HG02943 (cell line): ENCODE measurements around the gene ADH1C.
"Not testable (repeated sequence)": the region's sequence is repeated elsewhere in the genome, so short reads cannot be mapped to it uniquely, and the experiment has no call there.

Source experiments
- ATAC-seq: cut with Tn5 transposase; IDR thresholded peaks from one replicate; pipeline ENCODE4 v1.9.1; 2021; ENCODE audit warnings: mild to moderate bottlenecking, low read depth, moderate library complexity; ENCODE audit not compliant: unreplicated experiment

ADH1C gene

GRCh38 chr4:99359480-99360204 lies 7.1 kb upstream of the ADH1C start:
- no peak for ATAC-seq

GRCh38 chr4:99357948-99358347 lies 5.4 kb upstream of the ADH1C start:
- ATAC-seq = no peak

- ATAC-seq = peak; percentile 96
Observed at GRCh38 chr4:99356992-99357391, 4.4 kb upstream of the ADH1C start.

- not testable (repeated sequence) for ATAC-seq
Observed at GRCh38 chr4:99356149-99356548, 3.6 kb upstream of the ADH1C start.

DNA sequence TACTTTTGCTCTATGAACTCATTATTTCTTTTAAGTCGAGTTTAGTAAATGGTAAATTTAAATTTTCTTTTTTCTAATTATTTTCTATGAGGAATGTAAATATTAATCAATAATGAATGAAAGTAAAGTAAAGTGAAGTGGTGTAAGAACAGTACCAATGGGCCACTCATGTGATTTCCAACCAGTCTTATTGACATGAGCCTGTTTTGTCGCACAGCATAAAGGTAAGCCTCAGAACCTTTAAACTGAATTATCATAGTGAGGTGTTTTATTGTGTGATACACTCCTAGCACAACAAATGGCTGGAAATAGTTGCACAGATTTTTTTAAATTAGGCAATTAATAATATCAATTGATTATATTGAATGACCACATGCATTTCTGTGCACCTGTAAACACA lies 1.1 kb downstream of the ADH1C start:
- ATAC-seq = no peak

GRCh38 chr4:99349338-99349737 lies 3.2 kb downstream of the ADH1C start:
- no peak for ATAC-seq

DNA sequence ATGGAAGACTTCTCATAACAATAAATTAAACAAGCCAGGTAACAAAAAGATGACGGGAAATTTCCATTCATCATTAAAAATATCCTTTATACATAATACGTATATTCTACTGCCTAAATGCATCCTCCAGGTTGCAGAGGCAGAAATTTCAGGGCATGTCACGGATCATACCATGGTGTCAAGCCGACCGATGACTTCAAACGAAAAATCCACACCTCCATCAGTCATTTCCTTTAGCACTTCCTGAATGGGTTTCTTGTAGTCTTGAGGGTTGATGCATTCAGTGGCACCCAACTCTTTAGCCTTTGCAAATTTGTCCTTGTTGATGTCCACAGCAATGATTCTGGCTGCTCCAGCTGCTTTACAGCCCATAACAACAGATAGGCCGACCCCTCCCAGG lies 9.9 kb downstream of the ADH1C start:
- ATAC-seq = not testable (repeated sequence)

DNA sequence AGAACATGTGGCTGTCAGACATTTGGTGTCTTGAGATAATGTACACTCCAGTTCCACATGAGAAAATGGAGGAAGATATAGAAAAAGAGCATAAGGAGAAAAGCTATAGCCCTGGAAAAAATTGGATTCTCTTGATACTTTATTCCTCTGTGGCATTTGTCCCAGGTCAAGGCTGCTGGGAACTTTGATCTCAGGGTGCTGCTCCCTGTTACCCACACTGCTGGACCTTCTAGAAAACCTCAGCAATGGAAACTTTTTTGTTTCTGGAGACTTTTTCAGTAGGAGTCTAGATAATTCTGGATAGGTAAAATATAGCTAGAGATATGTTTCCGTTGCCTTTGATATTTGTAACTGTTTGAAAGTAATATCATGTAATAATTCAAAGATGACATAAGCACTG lies 11.1 kb downstream of the ADH1C start:
- no peak for ATAC-seq

DNA sequence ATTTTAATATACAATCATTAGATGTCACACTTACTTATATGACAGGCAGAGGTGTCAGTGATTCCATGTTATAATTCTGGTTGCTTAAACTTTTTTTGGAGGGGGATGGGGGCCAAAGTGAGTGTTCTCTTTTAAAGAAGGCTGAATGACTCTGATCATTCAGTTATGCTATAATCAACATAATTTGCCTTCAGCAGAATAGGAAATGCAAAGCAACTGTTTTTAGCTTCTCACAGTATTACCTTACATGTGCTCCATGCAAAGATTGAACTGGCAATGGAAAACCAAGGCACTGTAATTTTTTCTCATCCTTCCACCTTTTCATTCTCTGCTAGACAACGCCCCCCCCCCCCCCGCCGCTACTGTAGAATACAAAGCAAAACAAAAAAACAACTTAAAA lies 13.4 kb downstream of the ADH1C start:
- ATAC-seq = no peak

GRCh38 chr4:99336553-99336952 lies 16.0 kb downstream of the ADH1C start:
- no peak for ATAC-seq

DNA sequence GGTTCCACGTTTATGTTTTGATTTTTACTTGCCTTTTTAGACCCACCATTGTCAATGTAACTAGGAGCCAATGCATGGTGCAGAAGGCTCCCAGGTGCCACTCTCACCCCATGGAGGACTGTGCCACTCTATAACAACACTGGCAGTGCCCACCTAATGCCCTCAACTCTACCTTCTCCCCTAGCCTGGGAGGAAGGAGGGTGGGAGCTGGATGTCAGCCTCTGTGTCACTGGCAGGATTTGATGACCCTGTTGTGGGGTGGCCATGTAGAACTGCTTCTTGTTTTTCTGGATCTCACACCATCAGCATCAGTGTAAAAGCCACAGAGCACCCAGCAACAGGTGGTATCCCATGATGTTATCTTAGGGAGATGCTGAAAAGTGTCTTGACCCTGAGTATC lies 17.7 kb downstream of the ADH1C start:
- ATAC-seq = no peak

DNA sequence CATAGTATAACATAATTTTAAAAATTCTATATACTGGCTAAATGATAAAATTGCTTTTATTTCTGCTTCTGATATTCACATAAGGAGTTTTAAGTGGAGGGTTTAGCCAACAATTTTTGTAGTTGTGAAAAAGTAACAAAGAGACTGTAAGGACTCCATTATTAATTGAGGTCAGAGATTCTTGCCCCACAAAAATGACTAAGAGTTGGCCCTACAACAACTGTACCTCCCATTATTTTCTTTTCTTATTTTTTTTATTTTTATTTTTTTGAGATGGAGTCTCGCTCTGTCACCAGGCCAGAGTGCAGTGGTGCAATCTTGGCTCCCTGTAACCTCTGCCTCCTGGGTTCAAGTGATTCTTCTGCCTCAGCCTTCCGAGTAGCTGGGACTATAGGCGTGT lies 21.9 kb downstream of the ADH1C start:
- no peak for ATAC-seq

GRCh38 chr4:99329876-99330275 lies 22.7 kb downstream of the ADH1C start:
- no peak for ATAC-seq

- no peak for ATAC-seq
Observed at GRCh38 chr4:99324979-99325378, 27.6 kb downstream of the ADH1C start.

DNA sequence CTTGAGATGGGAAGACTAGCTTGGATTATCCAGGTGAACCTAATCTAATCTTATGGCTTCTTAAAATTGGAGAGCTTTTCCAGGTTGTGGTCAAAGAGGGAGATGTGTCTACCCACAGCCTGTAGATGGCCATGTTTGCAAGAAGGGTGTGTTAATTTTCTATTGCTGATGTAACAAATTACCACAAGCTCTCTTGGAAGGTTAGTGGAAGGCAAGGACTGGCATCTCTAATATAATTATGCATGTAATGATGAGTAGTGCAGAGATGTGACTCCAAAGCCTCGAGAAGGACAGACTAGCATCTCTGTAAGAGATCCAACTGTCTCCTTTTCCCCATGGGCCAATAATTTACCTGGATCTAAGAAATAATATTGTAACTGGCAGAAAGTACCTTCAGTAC lies 28.2 kb downstream of the ADH1C start:
- no peak for ATAC-seq

- ATAC-seq = no peak
Observed at GRCh38 chr4:99323756-99324155, 28.8 kb downstream of the ADH1C start.

- ATAC-seq = no peak
Observed at GRCh38 chr4:99321241-99322191, 31.0 kb downstream of the ADH1C start, which contains the start of gene ADH1B. ADH1B (minus strand) TSS chr4:99321401; CDS start chr4:99321331, 70 bp downstream.

- not testable (repeated sequence) for ATAC-seq
Observed at GRCh38 chr4:99317811-99318210, 34.7 kb downstream of the ADH1C start.

DNA sequence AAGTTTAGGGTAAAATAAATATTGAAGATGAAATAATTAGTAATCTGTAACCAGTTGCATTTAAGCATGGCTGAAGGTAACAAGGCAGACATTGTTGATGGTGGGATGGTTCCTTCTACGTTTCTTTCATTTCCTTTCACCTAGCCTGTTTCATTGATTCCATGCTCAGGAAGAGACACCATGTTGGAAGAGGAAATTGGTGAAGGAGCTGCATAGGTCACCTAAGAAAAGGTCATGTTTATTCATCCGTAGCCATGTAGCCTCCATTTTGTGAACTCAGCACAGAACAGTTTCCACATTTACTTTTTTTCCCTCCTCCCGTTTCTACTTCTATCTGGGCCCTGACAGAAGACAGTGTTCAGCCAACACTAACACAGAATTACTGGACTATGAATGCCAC lies 35.2 kb downstream of the ADH1C start:
- ATAC-seq = no peak

DNA sequence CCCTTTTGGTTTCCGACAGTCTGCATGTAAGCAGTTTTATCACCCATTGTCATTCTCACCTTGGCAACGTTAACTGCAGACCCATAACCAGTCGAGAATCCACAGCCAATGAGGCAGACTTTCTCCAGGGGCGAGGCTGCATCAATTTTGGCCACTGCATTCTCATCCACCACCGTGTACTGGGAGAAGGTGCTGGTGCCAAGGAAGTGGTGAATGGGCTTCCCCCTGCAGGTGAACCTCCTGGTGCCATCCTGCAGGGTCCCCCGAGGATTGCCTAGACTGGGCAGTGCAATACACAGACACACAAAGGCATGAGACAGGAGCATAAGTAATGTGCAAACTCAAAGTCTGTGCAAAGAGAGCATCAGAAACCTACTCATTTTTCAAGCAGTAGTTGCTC lies 36.7 kb downstream of the ADH1C start:
- ATAC-seq = no peak

- no peak for ATAC-seq
Observed at GRCh38 chr4:99314211-99314610, 38.3 kb downstream of the ADH1C start.

GRCh38 chr4:99310389-99310788 lies 42.2 kb downstream of the ADH1C start:
- no peak for ATAC-seq
